GM19395 (cell line): ENCODE data around the gene DLG5.
"Not testable (repeated sequence)": the region's sequence is repeated elsewhere in the genome, so short reads cannot be mapped to it uniquely, and the experiment has no call there.

Source experiments
- ATAC-seq: cut with Tn5 transposase; IDR thresholded peaks from one replicate; pipeline ENCODE4 v1.9.1; 2021; ENCODE audit warnings: mild to moderate bottlenecking, moderate library complexity; ENCODE audit not compliant: unreplicated experiment

DLG5 gene

GRCh38 chr10:77772852-77773600 is 153.5 kb downstream of the DLG5 start:
- not testable (repeated sequence) for ATAC-seq

GRCh38 chr10:77771851-77772250 is 154.7 kb downstream of the DLG5 start:
- no peak for ATAC-seq

DNA sequence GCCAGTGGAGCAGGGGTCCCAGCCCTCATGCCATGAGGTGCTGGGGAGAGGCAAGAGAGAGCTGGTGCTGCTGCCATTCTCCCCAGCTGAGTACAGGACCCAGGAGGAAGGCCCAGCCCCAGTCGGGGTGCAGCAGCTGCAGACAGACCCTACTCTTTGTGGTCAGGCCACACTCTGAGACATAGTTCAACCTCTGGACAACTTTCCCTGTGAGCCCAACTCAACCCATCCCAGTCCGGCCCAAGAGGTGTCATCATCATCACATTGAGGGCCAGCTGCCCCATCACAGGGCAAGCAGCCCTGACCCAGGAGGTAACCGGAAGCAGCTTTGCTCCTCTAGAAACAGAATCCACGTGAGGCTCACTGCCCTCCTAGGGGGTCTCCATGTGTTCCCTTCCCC is 155.1 kb downstream of the DLG5 start:
- ATAC-seq = no peak

DNA sequence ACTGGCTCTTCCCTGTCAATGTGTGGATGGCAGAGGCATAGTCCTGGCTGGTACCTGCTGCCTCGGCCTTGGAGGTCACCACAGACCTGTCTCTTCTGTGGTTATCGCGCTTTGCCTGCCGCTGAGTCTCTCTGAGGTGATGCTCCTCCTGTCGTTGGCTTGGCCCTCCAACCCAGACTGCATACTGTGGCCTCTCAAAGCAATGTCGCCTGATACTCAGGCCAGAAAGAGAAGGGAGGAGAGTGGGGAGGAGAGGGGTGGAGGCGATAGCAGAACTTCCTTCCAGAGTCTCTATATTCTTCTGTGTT is 155.7 kb downstream of the DLG5 start:
- ATAC-seq = no peak

DNA sequence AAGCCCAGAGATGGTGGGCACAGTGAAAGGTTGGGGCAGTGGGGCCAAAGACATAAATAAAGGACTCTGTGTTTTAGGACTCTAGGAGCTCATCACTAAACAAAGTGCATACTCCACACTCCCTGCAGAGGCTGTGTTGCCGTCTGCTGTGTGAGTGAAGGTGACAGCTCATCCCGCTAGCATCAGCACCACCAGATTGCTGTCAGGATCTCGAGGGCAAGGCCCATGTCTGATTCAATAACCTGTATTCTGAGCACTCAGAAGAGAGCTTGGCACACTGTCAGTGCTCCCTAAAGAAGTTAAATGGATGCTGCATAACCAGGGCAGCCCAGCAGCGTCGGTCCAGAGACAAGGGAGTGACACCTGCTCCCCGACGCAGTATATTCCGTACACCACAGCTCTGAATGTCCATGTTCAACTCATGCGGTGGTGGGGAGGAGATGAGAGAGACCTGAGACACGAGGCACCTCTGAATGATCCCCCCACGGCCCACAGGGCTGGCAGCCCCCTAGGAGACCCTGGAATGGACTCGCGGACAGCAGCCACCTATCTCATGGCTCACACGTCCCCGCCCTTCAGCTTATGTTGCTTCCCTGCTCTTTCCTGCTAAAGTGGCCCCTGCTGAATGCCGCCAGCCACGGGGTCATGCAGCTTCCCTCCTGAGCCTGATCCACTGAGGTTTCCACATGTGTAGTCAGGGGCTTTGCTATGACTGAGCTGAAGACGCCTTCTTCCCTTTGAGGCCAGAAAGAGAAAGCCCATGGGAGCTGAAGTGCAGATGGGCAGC is 156.3 kb downstream of the DLG5 start:
- no peak for ATAC-seq

DNA sequence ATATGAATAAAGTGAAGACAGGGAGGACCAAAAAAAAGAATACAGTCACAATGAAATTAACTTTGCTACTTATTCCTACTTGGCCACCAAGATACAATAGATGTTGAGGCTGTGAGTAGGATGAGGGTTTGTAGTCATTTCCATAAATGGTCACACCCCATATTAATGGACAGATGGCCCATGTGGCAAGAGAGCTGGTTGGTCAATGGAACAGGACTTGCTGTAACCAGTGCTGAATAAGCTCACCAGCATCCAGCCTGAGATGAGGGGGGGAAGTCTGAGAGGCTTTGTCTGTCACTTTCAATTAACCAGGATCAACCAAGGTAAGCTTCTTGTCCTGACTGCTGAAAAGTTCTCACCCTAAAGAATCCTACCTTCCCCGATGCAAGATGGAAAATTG is 158.5 kb downstream of the DLG5 start:
- ATAC-seq = no peak

DNA sequence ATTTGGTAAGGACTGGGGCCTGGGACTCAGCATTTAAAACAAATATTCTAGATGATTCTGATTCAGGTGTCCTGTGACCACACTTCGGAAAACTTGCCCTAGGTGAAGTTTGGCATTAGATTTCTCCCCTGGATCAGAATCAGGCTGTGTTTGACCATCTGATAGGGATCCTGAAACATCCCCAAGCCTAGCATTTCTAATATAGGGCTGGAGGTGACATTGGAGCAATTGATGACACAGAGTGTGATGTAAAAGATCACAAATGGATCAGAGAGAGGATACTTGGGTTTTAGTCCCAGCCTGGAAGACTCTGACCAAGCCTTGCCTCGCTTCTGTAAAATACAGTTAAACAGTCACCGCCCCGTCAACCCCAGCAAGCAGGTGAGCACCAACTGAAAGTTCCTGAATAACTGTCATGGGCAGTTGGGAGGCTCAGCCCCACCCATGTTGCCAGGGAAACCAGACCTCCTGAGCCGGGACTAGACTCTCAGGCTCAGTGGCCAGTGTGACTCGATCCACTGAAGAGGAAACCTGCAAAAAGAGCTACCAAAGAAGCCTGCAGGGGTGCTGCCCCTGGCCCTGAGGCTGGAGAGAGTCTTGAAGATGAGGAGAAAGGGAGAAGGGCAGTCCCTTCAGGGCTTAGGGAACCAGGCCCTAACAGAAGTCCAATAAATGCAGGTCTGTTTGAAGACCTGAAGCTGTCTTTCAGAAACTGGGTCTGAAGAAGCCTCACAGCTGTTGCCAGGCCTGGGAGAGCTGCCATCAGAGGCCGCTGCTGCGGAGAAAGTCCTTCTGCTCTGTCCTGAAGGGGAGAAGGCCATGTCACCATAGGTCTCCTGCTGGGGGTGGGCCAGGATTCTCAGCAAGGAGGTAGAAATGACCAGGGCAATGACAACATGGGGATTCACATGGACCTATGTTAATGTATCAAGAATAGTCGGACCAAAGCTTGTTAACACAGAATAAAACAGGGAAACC is 162.8 kb downstream of the DLG5 start:
- ATAC-seq = no peak

DNA sequence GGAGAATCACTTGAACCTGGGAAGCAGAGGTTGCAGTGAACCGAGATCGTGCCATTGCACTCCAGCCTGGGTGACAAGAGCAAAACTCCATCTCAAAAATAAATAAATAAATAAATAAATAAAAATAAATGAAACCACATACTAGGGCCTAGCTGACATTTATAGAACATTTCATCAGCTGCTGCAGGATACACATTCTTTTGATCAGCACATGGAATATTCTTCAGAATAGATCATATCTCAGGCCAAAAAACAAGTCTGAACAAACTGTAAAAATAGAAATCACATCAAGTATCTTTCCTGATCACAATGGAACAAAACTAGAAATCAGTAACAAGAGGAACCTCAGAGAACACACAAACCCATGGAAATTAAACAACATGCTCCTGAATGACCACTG is 168.1 kb downstream of the DLG5 start:
- ATAC-seq = not testable (repeated sequence)

DNA sequence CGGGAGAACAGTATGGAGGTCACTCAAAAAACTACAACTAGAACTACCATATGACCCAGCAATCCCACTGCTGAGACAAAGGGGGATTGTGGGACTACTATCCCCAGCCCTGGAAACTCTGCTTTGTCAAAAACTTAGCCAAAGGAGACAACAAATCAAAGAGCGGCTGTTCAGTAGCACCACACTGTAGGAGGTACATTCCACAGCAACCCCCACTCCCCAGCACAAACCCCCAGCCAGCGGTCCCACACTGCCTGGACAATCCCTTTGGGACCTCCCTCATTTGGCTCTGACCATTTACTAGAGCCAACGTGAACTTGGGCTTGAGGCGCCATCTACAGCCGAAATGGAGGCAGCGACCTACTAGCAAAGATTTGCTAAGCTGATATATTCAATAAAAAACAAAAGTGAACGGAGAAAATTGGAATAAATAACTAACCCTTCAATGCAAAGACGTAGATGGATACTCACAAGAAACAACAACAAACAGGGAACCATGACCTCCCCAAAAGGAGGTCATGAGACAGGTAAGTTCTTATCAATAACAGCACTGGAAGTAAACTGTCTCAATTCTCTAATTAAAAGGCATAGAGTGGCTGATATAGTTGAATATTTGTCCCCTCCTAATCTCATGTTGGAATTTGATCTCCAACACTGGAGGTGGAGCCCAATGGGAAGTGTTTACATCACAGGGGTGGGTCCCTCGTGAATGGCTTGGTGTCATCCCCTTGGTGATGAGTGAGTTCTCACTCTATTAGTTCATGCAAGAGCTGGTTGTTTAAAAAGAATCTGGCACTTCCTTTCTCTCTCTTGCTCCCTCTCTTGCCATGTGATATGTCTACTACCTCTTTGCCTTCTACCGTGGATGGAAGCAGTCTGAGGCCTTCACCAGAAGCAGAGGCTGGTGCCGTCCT is 170.0 kb downstream of the DLG5 start:
- no peak for ATAC-seq

- no peak for ATAC-seq
Observed at GRCh38 chr10:77746047-77746707, 180.4 kb downstream of the DLG5 start.

GRCh38 chr10:77744245-77744644 is 182.3 kb downstream of the DLG5 start:
- no peak for ATAC-seq

GRCh38 chr10:77742172-77742571 is 184.4 kb downstream of the DLG5 start:
- no peak for ATAC-seq

DNA sequence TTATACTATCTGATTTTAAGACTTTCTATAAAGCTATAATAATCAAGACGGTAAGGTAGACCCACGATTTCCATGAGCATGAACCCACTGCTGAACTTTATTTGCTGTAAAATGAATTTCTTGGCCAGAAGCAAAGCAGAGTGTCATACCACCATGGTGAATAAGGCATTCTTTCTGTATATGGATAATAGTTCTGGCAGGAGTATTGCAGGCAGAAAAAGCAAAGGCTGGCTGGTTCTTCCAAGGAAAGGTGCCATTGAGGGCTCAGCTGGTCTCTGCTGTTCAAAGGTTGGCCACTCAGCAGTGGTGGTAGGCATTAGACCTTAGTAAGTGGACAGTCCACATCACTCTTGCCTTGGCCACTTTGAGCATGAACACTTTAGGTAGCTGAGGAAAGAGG is 184.8 kb downstream of the DLG5 start:
- no peak for ATAC-seq
